ENCODE results near the gene ARL5C.

ARL5C gene

GRCh38 chr17:39194985-39195524, 29.1 kb upstream of the ARL5C start (continued):
- no peak for TF ChIP-seq ZNF629 (tag by site-specific recombination; IDR thresholded peaks at IDR 0.05)
- TF ChIP-seq ZFP3 (tag by site-specific recombination; IDR thresholded peaks at IDR 0.05; ENCODE audit: low read depth), result no peak
- no peak for TF ChIP-seq REST (tag by site-specific recombination; IDR thresholded peaks at IDR 0.05)
- no peak for TF ChIP-seq SETDB1 (IDR thresholded peaks at IDR 0.05; ENCODE audit: insufficient read length, low read length)
- no peak for TF ChIP-seq ZXDB (tag by site-specific recombination; IDR thresholded peaks at IDR 0.05)
- TF ChIP-seq ZNF398 (tag by site-specific recombination; IDR thresholded peaks at IDR 0.05), result peak; percentile 43; the same call in 1 of the 2 replicates
- no peak for TF ChIP-seq ZFP69B (tag by site-specific recombination; IDR thresholded peaks at IDR 0.05)
- no peak for TF ChIP-seq PATZ1 (tag by site-specific recombination; IDR thresholded peaks at IDR 0.05)
- no peak for TF ChIP-seq ZNF596 (tag by site-specific recombination; IDR thresholded peaks at IDR 0.05)
- TF ChIP-seq PBX3 (CRISPR knock-in tag; IDR thresholded peaks at IDR 0.05), result no peak
- TF ChIP-seq ZBTB20 (tag by site-specific recombination; IDR thresholded peaks at IDR 0.05), result no peak
- TF ChIP-seq ZNF394 (tag by site-specific recombination; IDR thresholded peaks at IDR 0.05; ENCODE audit: borderline replicate concordance), result peak; percentile 69; the same call in 1 of the 2 replicates
- no peak for TF ChIP-seq ZNF776 (tag by site-specific recombination; IDR thresholded peaks at IDR 0.05; ENCODE audit: borderline replicate concordance)
- no peak for TF ChIP-seq KLF10 (tag by site-specific recombination; IDR thresholded peaks at IDR 0.05)
- no peak for TF ChIP-seq ZNF350 (tag by site-specific recombination; IDR thresholded peaks at IDR 0.05)
- no peak for TF ChIP-seq CTCF (tag by site-specific recombination; IDR thresholded peaks at IDR 0.05)
- TF ChIP-seq ZNF518A (tag by site-specific recombination; conservative IDR thresholded peaks at IDR 0.05; ENCODE audit: low read depth), result no peak
- no peak for TF ChIP-seq ZNF785 (tag by site-specific recombination; IDR thresholded peaks at IDR 0.05)
- peak; percentile 96 for TF ChIP-seq PRDM10 (tag by site-specific recombination; IDR thresholded peaks at IDR 0.05)
